GM21515 (cell line): Measurements from ENCODE around the gene GALNT4.
A peak's percentile ranks its signal among the peaks of the same experiment; 100 is the strongest.

Source experiments
- ATAC-seq: cut with Tn5 transposase; IDR thresholded peaks from one replicate; pipeline ENCODE4 v1.9.1; 2021; ENCODE audit not compliant: unreplicated experiment

GALNT4 gene

DNA sequence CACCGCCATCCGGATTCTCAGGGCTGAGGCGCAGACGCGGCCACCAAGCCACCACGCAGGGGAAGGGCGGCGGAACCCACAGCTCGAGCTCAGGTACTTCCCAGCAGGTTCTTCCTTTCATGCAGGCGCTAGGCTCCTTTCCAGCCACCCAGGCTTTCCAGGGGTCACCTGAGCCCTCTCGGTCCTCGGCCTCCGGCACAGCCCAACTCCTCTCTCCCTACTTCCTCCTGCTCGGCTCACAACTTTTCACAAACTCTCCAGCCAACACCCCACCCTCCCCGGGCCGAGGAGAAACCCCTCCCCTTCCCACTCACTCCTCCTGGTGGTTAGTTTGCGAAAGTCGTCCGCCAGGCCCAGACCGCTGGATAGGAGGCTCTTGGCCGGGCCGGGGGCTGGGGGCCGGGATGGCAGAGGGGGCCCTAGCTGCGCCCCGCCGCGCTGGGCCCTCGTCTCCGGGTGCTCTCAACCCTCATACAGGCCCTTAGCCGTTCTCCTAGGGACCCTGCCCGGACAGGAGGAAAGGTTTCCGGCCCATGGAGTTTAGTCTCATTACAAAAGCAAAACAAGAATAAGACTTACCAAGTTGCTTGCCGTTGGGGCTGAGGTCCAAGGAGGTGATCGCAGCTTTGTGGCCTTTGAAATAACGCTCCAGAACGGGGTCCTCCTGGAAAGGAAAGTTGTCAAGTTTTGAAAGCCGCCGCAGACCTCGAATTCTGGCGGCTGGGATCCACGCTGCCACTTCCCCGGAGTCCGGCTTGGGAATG lies at the start of gene GALNT4:
Gene GALNT4 (minus strand): TSS at position 256 of the 764 bp plus-strand sequence. CDS start 247 bp downstream, at position 9.
- ATAC-seq, result peak; percentile 78

- no peak for ATAC-seq
Measured at GRCh38 chr12:89573051-89573810, 48.6 kb upstream of the GALNT4 start.

- no peak for ATAC-seq
Measured at GRCh38 chr12:89571491-89572195, 47.0 kb upstream of the GALNT4 start.

- ATAC-seq, result no peak
Measured at GRCh38 chr12:89568484-89568883, 43.9 kb upstream of the GALNT4 start.

GRCh38 chr12:89567691-89568239 lies 43.2 kb upstream of the GALNT4 start:
- ATAC-seq, result no peak

DNA sequence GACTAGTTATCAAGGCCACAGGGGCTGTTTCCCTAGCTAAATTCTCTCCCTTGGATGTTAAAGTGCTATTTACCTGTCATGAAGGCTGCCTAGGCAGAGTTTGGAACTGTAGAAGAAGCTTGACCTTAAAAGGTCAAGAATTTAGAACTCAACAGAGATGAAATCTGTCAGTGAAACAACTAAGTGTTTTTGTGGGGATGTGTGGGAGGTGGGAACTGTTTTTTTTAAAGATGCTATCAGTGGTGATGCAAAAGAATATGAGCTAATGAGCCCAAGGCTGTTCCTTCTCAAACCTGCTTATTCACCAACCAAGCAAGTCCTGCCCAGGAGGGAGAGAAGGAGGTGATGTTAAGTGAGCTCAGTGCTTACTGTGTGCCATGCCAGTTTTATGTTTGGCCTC lies 42.0 kb upstream of the GALNT4 start:
- no peak for ATAC-seq

- no peak for ATAC-seq
Measured at GRCh38 chr12:89565002-89565401, 40.4 kb upstream of the GALNT4 start.

- no peak for ATAC-seq
Measured at GRCh38 chr12:89559753-89560152, 35.2 kb upstream of the GALNT4 start.

DNA sequence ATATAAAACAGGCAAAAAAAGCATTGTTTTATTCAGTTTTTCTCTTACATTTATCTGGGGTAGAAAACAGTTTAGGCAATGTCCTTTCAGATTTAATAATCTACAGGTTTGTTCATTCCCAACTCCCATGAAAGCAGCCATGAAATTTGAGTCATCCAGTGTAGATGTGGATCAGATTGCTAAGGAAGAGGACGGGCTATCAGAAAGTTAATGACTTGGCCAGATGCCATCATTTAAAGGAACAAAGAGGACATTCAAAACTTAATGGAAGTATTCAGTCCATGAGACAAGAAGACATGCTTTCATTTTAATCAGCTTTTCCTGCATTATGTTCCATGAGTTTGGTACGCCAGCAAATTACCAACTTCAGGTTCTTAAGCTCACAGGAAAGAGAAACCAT lies 32.4 kb upstream of the GALNT4 start:
- no peak for ATAC-seq

DNA sequence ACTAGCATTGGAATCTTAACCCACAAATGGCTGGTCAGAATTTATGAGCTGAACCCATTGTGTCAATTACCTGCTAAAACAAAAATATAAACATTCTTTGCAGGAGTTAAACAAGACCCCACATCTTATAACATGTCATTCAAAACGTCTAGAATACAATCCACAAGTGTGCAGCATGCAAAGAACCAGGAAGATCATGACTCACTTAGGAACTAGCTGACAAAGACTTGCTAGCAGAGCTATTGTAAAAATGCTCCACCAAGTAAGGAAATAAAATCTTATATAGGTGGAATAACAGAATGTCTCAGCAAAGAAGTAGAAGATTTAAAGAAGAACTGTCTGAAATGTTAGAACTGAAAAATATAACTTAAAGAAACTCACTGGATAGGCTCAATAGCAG lies 27.8 kb upstream of the GALNT4 start:
- ATAC-seq, result no peak

DNA sequence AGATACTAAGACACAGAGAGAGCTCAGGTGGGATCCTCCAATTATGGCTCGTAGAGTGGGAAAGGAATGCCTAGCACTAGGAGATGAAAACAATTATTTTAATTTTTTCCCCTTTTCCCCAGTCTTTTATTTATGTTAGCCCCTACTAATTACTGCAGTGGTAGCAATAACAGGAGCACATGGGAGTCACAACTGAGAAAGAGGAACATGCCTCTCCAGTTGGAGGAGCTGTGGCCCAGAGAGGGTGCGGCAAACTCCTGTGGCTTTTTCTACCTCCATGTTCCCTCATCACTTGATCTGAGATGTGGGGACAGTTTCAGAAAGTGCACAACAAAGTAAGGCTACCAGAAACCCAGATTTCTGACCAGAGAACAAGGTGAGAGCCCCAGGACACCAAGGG lies 27.2 kb upstream of the GALNT4 start:
- ATAC-seq, result no peak

GRCh38 chr12:89547101-89547500 lies 22.5 kb upstream of the GALNT4 start:
- no peak for ATAC-seq

DNA sequence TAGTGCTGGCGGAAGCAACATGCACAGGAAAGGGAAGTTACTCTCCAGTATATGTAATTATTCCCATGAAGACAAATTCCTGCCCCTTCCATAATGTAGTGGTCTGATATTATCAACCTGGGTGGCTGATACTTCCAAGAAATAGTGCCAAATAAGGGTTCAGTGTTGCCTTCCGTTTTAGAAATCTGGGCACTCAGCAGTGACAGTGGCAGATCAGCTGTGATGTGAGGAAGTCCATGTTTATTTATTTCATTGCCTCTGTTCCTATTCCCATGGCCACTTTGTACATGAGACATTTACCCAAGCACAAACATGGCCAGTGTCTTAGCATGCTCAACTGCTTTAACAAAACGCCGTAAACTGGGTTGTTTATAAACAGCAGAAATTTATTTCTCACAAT lies 21.6 kb upstream of the GALNT4 start:
- no peak for ATAC-seq

- ATAC-seq, result no peak
Measured at GRCh38 chr12:89544681-89545184, 20.1 kb upstream of the GALNT4 start.

GRCh38 chr12:89544022-89544421 lies 19.4 kb upstream of the GALNT4 start:
- ATAC-seq, result no peak

DNA sequence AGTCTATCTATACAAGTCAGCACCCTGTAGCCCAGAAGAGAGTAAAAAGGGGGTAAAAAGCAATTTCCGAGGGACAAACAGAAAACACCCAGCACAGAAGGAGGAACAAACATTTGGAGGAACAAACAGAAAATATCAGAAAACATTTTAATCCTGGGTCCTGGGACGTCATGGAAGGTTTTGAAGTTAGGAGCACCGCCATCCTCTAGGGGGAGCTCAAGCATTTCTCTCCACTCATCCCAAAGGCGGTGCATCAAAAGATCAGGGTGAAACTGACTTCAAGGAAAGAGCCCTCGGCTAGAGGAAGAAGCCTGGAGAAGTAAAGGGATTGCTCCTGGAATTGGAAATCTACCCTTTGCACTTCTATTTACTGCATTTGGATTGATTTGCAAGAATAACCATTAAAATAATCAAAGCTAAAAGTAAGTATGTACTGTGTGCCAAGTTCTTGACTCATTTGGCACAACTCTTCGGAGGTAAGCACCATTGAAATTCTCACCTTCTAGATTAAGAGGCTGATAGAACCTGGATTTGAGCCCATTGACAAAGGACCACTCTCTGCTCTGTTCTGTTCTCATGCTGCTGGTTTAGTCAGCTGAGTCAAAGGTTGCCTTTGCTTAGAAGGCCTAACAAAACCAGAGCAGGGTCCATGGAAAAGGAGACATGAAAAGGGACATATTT lies 18.5 kb upstream of the GALNT4 start:
- ATAC-seq, result peak; percentile 89

DNA sequence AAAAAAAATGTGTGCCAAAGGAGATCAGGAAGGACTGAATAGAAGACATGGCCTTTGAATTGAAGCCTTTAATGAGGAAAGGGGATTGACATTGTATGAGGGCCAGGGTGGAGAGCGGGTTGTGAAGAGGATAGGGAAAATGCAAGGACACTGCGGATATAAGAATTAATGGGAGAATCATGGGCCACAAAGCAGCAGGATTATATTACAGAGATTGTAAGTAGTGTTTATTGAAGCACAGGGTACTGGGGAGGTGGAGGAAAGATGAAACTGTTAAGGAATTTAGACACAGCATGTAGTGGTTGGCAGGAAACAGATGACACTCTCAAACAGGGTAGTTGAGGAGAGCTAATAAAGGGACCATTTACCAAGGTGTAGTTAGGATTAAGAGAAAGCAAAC lies 17.6 kb upstream of the GALNT4 start:
- ATAC-seq, result no peak

DNA sequence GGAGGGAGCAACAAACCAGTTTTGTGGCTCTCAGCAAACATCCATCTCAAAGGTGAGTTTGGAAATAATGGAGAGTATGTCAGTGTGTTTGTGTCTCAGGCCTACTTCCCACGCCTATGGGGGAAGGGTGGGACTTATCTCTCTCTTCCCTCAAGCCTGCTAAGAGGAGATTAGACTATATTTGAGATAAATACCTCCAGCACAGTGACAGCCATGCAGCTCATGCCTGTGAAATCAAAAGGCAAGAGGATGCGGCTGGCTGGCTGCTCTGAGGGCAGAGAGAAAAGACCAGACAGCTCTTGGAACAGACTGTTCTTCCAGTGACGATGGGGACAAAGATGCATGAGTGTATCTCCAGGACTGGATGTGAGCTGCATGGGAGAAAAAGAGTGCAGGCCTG lies 16.0 kb upstream of the GALNT4 start:
- ATAC-seq, result no peak

- no peak for ATAC-seq
Measured at GRCh38 chr12:89539426-89540223, 15.0 kb upstream of the GALNT4 start.

- ATAC-seq, result no peak
Measured at GRCh38 chr12:89538897-89539296, 14.3 kb upstream of the GALNT4 start.
